WI38 (cell line): ENCODE data around the gene FCMR.
"Not testable (repeated sequence)": the region's sequence is repeated elsewhere in the genome, so short reads cannot be mapped to it uniquely, and the experiment has no call there.

Source experiments
- H3K4me3 ChIP-seq: 2 replicates; pipeline ENCODE4 v1.5.1; 2011; ENCODE audit warnings: low read depth, mild to moderate bottlenecking, control low read depth, low read length
- TF ChIP-seq, protein P1 (sequence below): IDR thresholded peaks from 2 replicates; pipeline ENCODE4 v1.5.1; 2012; ENCODE audit warnings: low read depth, mild to moderate bottlenecking, control low read depth, low read length

FCMR gene

DNA sequence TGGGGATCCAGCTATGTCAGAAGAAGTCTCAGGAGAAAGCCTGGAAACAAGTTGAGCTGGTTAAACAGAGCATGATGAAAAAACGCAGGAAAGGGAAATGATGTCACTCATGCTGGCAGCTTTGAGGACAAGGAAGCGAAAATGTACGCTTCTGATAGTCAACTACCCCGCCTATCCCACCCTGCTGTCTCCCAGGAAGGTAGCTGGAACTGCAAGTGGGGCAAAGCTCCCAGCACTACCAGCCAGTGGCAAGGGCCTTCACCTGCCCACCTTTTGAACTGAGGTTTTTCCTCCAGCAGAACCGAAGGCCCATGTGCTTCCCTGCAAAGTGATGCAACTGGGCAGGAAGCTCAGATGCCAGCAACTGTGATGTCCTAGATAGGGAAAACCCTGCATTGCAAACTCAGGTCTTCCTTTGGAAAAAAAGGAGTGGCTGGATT is 62.6 kb downstream of the FCMR start:
- no peak overlapping the region for H3K4me3 ChIP-seq
- TF ChIP-seq, protein P1, sequence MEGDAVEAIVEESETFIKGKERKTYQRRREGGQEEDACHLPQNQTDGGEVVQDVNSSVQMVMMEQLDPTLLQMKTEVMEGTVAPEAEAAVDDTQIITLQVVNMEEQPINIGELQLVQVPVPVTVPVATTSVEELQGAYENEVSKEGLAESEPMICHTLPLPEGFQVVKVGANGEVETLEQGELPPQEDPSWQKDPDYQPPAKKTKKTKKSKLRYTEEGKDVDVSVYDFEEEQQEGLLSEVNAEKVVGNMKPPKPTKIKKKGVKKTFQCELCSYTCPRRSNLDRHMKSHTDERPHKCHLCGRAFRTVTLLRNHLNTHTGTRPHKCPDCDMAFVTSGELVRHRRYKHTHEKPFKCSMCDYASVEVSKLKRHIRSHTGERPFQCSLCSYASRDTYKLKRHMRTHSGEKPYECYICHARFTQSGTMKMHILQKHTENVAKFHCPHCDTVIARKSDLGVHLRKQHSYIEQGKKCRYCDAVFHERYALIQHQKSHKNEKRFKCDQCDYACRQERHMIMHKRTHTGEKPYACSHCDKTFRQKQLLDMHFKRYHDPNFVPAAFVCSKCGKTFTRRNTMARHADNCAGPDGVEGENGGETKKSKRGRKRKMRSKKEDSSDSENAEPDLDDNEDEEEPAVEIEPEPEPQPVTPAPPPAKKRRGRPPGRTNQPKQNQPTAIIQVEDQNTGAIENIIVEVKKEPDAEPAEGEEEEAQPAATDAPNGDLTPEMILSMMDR, result no peak

DNA sequence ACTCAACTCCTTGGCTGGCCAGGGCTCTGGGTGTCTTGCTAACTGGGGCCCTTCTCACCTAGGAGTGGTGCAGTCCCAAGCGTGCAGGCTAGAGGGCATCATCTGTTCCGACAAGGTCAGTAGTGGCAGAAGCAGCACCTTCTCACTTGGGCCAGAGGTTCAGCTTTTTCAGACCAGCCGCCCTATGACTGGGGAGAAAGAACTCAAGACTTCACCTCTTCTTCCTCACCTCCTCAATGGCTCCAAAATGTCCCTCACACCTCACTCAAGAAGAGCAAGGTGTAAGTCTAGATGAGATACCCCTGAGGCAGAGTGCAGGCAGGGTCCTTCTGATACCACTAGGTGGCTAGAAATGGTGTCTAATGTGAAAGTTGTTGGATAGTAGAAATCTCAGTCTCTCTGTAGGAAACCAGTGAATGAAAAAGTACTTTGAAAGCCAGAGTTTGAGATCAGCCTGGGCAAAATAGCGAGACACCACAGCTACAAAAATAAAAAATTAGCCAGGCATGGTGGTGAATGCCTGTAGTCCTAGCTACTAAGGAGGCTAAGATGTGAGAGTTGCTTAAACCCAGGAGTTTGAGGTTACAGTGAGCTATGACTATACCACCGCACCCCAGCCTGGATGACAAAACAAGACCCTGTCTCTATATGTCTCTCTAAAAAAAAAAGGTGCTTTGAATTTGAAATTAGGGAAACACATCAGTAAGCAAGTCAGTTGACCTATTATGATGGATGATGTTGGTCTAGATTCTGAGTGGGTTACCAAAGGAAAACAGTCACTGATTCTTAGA is 64.9 kb downstream of the FCMR start:
- no peak overlapping the region for H3K4me3 ChIP-seq

DNA sequence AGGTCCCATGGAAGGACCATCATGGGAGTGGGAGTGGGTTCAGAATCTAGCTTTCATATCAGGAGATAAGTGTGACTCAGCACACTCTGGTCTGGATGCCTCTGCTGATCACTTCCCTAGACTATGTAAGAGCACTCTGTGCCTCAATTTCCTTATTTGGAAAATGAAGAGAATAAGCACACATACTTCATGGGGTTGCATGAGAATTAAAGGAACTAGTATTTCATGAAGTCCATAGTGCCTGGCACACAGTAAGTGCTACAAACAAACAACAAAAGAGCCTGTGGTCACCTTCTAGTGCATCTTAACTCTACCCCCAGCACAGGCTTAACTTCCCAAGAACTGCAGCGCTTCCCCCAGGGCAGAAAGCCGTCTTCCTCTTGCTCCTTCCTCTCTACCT is 65.9 kb downstream of the FCMR start:
- TF ChIP-seq, protein P1, result no peak
- no peak overlapping the region for H3K4me3 ChIP-seq

More for the DNA sequence above, 64.9 kb downstream of the FCMR start:
- TF ChIP-seq, protein P1, result no peak; the same call in 1 of the 2 replicates

DNA sequence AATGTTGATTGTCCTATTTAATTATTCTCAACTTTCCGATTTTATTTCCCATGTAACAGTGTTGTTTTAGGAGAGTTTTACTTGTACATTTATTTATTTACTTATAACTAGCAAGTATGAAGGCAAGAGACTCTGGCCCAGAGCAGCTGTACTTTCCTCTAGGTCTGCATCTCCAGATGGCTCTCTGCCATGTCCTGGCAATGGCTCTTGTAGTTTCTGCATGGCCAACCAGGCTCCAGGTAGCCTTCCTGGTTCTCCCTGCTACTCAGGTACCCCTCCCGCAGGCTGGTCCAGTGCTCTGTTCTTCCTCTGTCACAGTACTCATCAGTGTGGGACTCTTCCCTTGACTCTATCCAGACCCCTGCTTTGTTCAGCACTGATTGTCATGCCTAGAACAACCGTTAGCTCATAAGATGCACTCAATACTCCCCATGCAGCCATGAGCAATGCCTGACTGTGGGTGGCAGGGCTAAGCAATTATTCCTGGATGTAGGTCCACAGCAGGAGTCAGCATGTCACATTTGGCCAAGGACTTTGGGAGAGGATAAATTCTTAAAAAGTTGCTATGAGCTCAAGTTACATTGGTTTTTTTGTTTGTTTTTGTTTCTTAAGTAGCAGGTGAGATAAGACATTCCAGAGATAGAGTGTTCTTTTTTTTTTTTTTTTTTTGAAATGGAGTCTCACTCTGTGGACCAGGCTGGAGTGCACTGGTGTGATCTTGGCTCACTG is 67.2 kb downstream of the FCMR start:
- H3K4me3 ChIP-seq, result no peak overlapping the region
- TF ChIP-seq, protein P1, result no peak

DNA sequence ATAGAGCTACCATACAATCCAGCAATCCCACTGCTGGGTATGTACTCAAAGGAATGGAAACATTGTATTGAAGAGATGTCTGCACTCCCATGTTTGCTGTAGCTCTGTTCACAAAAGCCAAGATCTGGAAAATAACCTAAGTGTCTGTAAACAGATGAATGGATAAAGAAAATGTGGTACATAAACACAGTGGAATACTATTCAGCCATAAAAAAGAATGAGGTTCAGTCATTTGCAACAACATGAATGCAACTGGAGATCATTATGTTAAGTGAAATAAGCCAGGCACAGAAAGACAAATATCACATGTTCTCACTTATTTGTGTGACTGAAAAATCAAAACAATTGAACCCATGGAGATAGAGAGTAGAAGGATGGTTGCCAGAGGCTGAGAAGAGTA is 68.0 kb downstream of the FCMR start:
- H3K4me3 ChIP-seq, result not testable (repeated sequence)
